Measurements from ENCODE around the gene PTK6.
A peak's percentile ranks its signal among the peaks of the same experiment; 100 is the strongest.

PTK6 gene

GRCh38 chr20:63542696-63543095, 5.5 kb upstream of the PTK6 start:
- no peak for DNase-seq

- DNase-seq, result no peak
Observed at GRCh38 chr20:63542031-63542559, 4.9 kb upstream of the PTK6 start.

GRCh38 chr20:63541371-63541770, 4.2 kb upstream of the PTK6 start:
- DNase-seq, result no peak

- DNase-seq, result no peak
Observed at GRCh38 chr20:63540417-63541186, 3.4 kb upstream of the PTK6 start.

GRCh38 chr20:63539441-63540370, 2.5 kb upstream of the PTK6 start:
- no peak for DNase-seq

GRCh38 chr20:63539092-63539430, 1.9 kb upstream of the PTK6 start:
- DNase-seq, result no peak

GRCh38 chr20:63538204-63539091, 1.3 kb upstream of the PTK6 start:
- peak; percentile 40 for DNase-seq

- DNase-seq, result peak; percentile 88
Observed at GRCh38 chr20:63537525-63538203, 488 bp upstream of the PTK6 start.

GRCh38 chr20:63536241-63536977, 767 bp downstream of the PTK6 start:
- no peak for DNase-seq

- no peak for DNase-seq
Observed at GRCh38 chr20:63534831-63535651, 2.1 kb downstream of the PTK6 start.

GRCh38 chr20:63534427-63534830, 2.7 kb downstream of the PTK6 start:
- DNase-seq, result no peak

- DNase-seq, result no peak
Observed at GRCh38 chr20:63533871-63534393, 3.2 kb downstream of the PTK6 start.

GRCh38 chr20:63533388-63533787, 3.8 kb downstream of the PTK6 start:
- DNase-seq, result no peak

- no peak for DNase-seq
Observed at GRCh38 chr20:63532449-63532971, 4.7 kb downstream of the PTK6 start.

GRCh38 chr20:63531686-63532448, 5.3 kb downstream of the PTK6 start:
- no peak for DNase-seq

GRCh38 chr20:63530788-63531160, 6.4 kb downstream of the PTK6 start:
- no peak for DNase-seq

GRCh38 chr20:63529861-63530787, 7.1 kb downstream of the PTK6 start:
- no peak for DNase-seq
